ENCODE results near the gene FGD5. TPM values are rescaled to one million over a fixed set of nuclear protein-coding genes. Genes with fewer than 3 reads are reported as not detected.
A peak's percentile ranks its signal among the peaks of the same experiment; 100 is the strongest.

The FGD5 gene
- total RNA-seq, 1 donor from 2014 or later, result 0.22 TPM

DNA sequence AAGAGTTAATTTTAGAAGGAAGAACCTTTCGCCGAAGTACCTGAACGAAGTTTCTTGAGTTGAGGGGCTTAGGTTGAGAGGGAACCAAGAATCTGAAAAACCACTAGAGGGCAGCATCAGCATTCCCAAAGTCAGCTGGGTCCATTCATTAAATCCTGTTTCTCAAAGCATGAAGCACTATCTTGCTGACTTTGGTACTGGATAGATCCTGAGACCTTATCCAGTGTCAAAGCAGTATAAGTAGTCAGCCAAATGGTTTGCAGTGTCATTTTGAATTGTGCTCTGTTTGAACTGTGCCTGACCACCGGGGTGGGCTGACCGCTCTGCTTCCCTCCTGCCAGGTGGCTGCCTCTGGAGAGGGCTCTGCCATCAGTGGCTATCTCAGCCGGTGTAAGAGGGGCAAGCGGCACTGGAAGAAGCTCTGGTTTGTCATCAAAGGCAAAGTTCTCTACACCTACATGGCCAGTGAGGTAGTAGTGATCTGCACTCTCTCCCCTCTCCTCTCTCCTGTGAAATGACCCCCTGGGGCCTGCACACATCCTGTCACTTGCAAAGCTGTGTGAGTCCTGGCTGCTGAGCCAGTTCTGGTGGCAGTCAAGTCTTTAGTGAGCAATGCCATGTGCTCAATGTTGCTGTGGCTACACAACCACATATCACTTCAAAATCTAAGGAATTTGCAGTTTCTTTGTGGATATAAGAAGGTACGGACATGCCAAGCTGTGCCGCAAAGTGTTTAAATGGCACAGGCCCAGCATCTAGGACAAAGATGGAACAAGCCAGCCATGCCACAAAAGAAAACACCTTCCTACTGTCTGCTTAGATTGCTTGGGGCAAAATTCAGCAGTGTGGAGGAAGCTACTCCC lies 107.2 kb downstream of the FGD5 start:
- TF ChIP-seq CTCF (IDR thresholded peaks at IDR 0.05), result peak; percentile 92
- Mint-ChIP-seq H3K36me3 (ENCODE audit: low read depth) (no peaks in the 10 kb centered on the region), H3K27ac (ENCODE audit: unreplicated experiment) (no peak overlapping the region), H3K27me3 (ENCODE audit: low read depth) (no peaks in the 10 kb centered on the region), H3K9me3 (ENCODE audit: low read depth) (no peaks in the 10 kb centered on the region), H3K4me1 (ENCODE audit: low read depth) (peaks cover 5% of the 10 kb centered on the region), H3K4me3 (ENCODE audit: unreplicated experiment) (no peak overlapping the region)
- DNase-seq (ENCODE audit: low spot score), result no peak

DNA sequence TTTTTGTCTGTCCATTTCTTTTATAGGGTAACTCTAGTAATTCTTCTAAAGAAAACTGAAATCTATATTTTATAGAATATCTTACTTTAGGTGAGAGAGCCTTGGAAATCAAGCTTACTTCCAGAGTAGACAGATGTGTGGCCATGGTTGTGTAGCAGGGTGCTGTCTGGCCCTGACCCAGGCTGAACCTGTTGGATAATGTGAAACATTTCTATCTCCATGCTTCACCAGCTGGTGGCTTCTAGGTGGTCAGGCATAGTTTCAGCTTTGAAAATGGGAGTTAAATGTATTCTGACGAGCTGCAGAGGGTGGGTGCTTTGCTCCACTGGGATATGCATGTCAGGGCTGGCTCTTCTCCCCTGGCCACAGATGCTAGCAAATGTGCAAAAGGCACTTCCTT lies 107.8 kb downstream of the FGD5 start:
- Mint-ChIP-seq H3K27ac (ENCODE audit: unreplicated experiment) (no peak overlapping the region), H3K27me3 (ENCODE audit: low read depth) (no peaks in the 10 kb centered on the region), H3K9me3 (ENCODE audit: low read depth) (no peaks in the 10 kb centered on the region), H3K4me1 (ENCODE audit: low read depth) (peaks cover 1% of the 10 kb centered on the region), H3K36me3 (ENCODE audit: low read depth) (no peaks in the 10 kb centered on the region), H3K4me3 (ENCODE audit: unreplicated experiment) (no peak overlapping the region)
- no peak for DNase-seq (ENCODE audit: low spot score)
- no peak for TF ChIP-seq CTCF (IDR thresholded peaks at IDR 0.05)

DNA sequence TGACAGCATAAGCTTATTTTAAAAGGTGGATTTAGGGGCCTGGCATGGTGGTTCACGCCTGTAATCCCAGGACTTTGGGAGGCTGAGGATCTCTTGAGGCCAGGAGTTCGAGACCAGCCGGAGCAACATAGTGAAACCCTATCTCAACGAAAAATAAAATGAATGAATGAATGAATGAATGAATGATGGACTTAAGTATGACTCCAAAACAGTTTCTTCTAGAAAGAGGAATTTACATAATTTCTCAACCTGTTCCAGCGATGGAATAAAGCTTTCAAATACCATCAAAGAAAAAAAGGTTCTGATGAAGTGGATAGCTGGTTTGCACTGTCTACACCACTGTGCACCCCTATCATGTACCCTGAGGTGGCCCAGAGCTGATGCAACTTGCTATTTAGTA lies 108.5 kb downstream of the FGD5 start:
- H3K4me3 Mint-ChIP-seq (ENCODE audit: unreplicated experiment), result no peak overlapping the region
- H3K36me3 Mint-ChIP-seq (ENCODE audit: low read depth), result no peaks in the 10 kb centered on the region
- H3K27me3 Mint-ChIP-seq (ENCODE audit: low read depth), result no peaks in the 10 kb centered on the region
- no peaks in the 10 kb centered on the region for H3K9me3 Mint-ChIP-seq (ENCODE audit: low read depth)
- DNase-seq (ENCODE audit: low spot score), result no peak
- H3K27ac Mint-ChIP-seq (ENCODE audit: unreplicated experiment), result no peak overlapping the region
- no peak for TF ChIP-seq CTCF (IDR thresholded peaks at IDR 0.05)
- H3K4me1 Mint-ChIP-seq (ENCODE audit: low read depth), result peaks cover 4% of the 10 kb centered on the region

- TF ChIP-seq CTCF (IDR thresholded peaks at IDR 0.05), result no peak
- H3K36me3 Mint-ChIP-seq (ENCODE audit: low read depth), result no peaks in the 10 kb centered on the region
- H3K27ac Mint-ChIP-seq (ENCODE audit: unreplicated experiment), result no peak overlapping the region
- H3K4me3 Mint-ChIP-seq (ENCODE audit: unreplicated experiment), result no peak overlapping the region
- no peaks in the 10 kb centered on the region for H3K9me3 Mint-ChIP-seq (ENCODE audit: low read depth)
- no peaks in the 10 kb centered on the region for H3K27me3 Mint-ChIP-seq (ENCODE audit: low read depth)
- no peak for DNase-seq (ENCODE audit: low spot score)
- peaks cover 4% of the 10 kb centered on the region for H3K4me1 Mint-ChIP-seq (ENCODE audit: low read depth)
Measured at GRCh38 chr3:14929310-14930074, 110.7 kb downstream of the FGD5 start.

- Mint-ChIP-seq H3K4me3 (ENCODE audit: unreplicated experiment) (no peak overlapping the region), H3K27ac (ENCODE audit: unreplicated experiment) (no peak overlapping the region)
- TF ChIP-seq CTCF (IDR thresholded peaks at IDR 0.05), result no peak
Measured at GRCh38 chr3:14933820-14934425, 115.2 kb downstream of the FGD5 start.

More at GRCh38 chr3:14933820-14934425, 115.2 kb downstream of the FGD5 start:
- no peak for DNase-seq (ENCODE audit: low spot score)
- Mint-ChIP-seq H3K27me3 (ENCODE audit: low read depth) (no peaks in the 10 kb centered on the region), H3K36me3 (ENCODE audit: low read depth) (no peaks in the 10 kb centered on the region), H3K4me1 (ENCODE audit: low read depth) (peaks cover 4% of the 10 kb centered on the region), H3K9me3 (ENCODE audit: low read depth) (no peaks in the 10 kb centered on the region)
